Dendritic cell treated with granulocyte-macrophage colony-stimulating factor and Interleukin-4, amounts not matched to agents 40 ng/mL and 50 ng/mL, for 4 days (primary cell): ENCODE data around the gene AMBRA1.
"Not testable (repeated sequence)": the region's sequence is repeated elsewhere in the genome, so short reads cannot be mapped to it uniquely, and the experiment has no call there.

Experiments used
- H3K27ac Mint-ChIP-seq: one replicate; pipeline ENCODE4 v1.8.0; 2022; ENCODE audit warnings: mild to moderate bottlenecking, mixed read lengths
- H3K27me3 Mint-ChIP-seq: one replicate; pipeline ENCODE4 v1.8.0; 2022; ENCODE audit warnings: mild to moderate bottlenecking, mixed read lengths
- H3K36me3 Mint-ChIP-seq: one replicate; pipeline ENCODE4 v1.8.0; 2022; ENCODE audit warnings: low read depth, mixed read lengths
- H3K4me1 Mint-ChIP-seq: one replicate; pipeline ENCODE4 v1.8.0; 2022; ENCODE audit warnings: low read depth, mixed read lengths
- H3K4me3 Mint-ChIP-seq: one replicate; pipeline ENCODE4 v1.8.0; 2022; ENCODE audit warnings: mild to moderate bottlenecking, moderate library complexity, mixed read lengths
- H3K9me3 Mint-ChIP-seq: one replicate; pipeline ENCODE4 v1.8.0; 2022; ENCODE audit warnings: mixed read lengths
- intact Hi-C: fragments of 100-400 bp; cut with micrococcal nuclease; formaldehyde crosslinking; loops from one replicate; pipeline ENCODE4 v1.15.0; 2022

AMBRA1 gene

DNA sequence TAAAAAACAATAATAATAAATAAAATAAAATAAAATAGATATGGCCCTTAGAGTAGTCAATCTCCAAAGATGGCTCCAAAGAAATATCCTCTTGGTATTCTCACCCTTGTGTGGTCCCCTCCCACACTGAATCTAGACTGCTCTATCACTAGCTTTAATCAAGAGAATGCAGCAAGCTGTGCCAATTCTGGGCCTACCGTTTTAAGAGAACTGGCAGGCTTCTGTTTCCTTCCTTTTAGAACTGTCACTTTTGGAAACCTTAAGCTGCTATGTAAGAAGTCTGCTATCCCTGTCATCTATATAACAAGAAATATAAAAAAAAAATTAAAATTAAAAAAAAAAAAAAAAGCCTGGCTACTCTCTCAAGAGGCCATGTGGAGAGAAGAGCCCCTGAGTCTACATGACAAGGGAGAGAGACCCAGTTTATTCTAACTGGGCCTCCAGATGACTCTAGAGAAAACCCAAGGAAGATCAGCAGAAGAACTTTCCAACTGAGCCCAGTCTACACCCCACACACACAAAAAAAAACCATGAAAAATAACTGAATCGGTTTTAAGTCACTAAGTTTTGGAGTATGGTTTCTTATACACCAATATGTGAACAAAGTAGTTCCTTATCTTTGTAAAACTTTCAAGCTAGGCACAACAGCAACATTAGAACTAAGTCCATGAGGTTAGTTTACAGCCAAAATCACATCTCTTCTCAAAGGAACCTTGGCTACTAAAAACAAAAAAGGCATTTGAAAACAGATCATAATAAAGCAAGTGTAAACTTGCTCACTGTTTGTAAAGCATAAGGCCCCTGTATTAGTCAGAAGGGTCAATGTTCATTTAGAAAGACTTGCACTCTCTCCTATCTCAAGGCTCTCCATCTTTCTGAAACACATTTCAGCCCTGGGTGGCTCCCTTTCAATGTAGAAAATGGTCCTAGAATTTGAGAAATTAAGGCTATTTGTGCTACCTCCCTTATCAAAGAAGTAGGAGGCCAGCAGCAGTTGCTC lies 67.3 kb downstream of the AMBRA1 start:
- intact Hi-C loops: no loop called here
- Mint-ChIP-seq H3K4me1 (peaks cover 40% of the 10 kb centered on the region), H3K36me3 (peaks cover 7% of the 10 kb centered on the region), H3K27me3 (no peaks in the 10 kb centered on the region), H3K27ac (no peak overlapping the region), H3K4me3 (no peak overlapping the region), H3K9me3 (no peaks in the 10 kb centered on the region)

DNA sequence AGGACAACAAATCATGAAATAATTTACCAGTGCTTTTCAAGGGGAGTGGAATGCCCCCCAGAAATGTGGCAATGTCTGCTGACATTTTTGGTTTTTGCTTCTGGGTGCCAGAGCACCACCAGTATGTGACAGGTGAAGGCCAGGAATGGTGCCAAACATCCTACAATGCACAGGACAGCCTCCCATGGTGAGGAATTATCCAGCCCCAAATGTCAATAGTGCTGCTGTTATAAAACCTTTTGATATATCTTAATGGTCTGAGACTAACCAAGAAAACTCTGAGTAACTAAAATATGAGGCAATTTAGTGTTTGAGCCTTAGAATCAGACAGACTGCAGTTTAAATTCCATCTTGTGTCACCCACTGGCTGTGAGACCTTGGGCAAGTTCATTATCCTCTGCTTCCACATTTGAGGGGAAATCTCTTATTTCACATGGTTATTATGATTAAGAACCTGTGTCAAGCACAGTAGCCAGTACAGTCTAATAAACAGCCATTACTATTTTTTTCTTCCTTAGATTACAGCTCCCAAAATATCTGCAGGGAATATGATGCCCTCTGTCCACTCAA lies 69.5 kb downstream of the AMBRA1 start:
- Mint-ChIP-seq H3K27me3 (no peaks in the 10 kb centered on the region), H3K27ac (no peak overlapping the region), H3K9me3 (no peaks in the 10 kb centered on the region), H3K4me1 (peaks cover 49% of the 10 kb centered on the region), H3K36me3 (peaks cover 7% of the 10 kb centered on the region), H3K4me3 (no peak overlapping the region)
- intact Hi-C loops: no loop called here

DNA sequence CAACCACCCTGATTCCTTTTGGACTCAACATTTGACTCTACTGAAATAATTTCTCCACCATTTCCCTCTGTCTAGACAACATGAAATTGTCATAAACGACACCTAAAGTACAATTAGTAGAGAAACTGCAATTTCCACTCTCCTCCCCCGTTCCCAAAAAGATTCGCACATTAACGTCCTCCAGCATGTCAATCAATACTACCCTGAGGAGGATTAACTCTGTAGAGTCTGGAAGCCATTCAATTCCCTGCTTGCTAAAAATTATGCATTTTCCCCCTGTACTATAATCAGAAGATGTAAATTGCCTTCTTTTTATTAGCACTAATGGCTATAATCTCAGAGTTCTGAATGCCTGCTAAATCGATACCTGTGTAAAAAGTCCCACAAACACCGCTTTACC lies 70.5 kb downstream of the AMBRA1 start:
- Mint-ChIP-seq H3K4me3 (no peak overlapping the region), H3K27ac (no peak overlapping the region), H3K9me3 (no peaks in the 10 kb centered on the region), H3K27me3 (no peaks in the 10 kb centered on the region), H3K4me1 (peaks cover 43% of the 10 kb centered on the region), H3K36me3 (peaks cover 7% of the 10 kb centered on the region)
- intact Hi-C loops: no loop called here

DNA sequence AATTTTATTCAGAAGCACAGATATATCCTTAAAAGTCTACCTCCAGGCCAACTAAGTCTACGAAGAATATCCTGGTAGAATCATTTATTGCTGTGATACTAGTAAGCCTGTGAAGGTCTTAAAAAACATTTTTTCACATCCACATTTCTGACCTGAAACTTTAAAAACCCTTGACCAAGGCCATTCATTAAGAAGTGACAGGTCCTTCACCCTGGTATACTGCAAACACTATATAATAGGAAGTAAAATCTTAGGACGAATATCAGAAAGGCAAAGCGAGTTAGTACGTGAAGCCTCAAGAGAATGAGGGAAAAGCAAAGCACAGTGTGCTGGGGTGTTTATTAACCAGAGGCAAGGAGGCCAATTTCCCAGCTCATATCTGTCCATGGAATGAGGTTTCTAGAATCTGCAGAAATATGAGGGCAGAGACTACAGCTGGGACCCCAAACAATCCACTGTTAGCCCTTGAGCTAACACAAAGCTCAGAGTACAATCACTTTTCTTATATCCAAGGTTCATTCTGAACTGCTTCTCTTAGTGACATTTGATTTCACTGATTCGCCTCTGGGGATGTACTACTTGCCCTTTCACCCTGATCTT lies 71.0 kb downstream of the AMBRA1 start:
- no peak overlapping the region for H3K4me3 Mint-ChIP-seq
- intact Hi-C loops: no loop called here
- H3K36me3 Mint-ChIP-seq: peaks cover 7% of the 10 kb centered on the region
- peaks cover 40% of the 10 kb centered on the region for H3K4me1 Mint-ChIP-seq
- no peak overlapping the region for H3K27ac Mint-ChIP-seq
- no peaks in the 10 kb centered on the region for H3K27me3 Mint-ChIP-seq
- H3K9me3 Mint-ChIP-seq: no peaks in the 10 kb centered on the region

DNA sequence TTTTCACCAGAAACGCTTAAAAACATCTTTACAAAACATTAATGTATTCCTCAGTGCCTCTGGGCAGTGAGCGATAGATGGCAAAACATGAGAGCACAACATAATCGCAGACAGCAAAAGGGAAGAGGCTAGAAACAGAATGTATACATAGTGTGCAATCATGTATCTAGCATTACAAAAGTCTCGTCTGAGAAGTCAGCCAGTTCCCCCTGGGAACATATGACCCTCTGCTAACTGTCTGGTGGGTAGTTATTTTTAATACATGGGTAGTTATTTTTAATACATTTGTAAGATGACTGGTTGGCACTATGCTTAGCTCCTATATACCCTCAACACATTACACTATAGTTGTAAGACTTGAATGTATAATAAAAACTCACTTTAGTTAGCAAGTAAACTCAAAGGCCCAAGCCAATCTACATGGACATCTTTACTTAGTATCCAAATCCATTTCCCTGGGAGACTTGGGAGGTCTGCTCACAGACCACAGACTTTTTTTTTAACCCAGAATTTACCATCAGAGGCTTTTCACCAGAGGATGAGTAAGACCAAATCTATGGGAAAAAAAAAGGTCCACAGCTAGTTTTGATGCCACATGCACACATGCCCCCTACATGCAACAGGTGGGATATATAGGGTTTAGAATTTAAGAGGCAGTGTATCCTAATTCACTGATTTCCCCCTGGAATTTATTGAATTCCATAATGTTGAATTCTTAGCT lies 71.7 kb downstream of the AMBRA1 start:
- Mint-ChIP-seq H3K36me3 (peaks cover 7% of the 10 kb centered on the region), H3K27ac (no peak overlapping the region), H3K4me1 (peaks cover 36% of the 10 kb centered on the region), H3K27me3 (no peaks in the 10 kb centered on the region), H3K4me3 (no peak overlapping the region), H3K9me3 (no peaks in the 10 kb centered on the region)
- intact Hi-C loops: no loop called here

DNA sequence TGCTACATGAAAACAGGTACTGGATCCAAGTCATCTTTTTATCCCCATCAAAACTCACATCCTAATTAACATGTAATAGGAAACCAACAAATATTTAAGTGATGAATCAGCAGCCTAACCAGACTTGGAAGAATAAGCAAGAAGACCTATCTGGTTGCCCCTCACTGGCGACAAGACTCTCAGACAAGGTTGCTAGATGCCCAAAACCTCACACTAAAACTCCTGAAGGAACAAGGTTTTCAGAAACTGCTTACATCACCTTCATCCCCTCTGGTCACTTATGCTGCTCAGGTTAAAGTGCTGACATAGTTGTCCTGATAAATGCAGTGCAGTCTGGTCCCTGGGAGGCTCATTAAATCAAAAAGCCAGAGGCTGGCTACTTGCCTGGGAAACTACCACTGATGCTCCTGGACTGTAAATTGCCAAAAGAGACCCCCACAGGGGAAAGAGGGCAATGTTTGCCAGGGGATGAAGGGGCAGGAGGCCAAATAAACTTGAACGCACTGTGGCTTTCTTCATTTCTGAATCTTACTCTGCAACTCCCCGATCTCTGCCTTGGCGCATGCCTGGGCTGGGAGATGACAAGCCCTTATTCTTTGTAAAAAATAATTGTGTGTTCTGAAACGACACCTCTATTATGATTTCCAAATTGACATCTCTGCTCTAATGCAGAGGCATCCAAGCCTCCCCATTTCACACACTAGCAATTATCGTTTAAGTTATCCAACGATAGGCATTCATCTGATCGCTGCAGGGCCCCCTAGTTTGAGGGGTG lies 72.7 kb downstream of the AMBRA1 start:
- intact Hi-C loops: no loop called here
- Mint-ChIP-seq H3K36me3 (peaks cover 7% of the 10 kb centered on the region), H3K27me3 (no peaks in the 10 kb centered on the region), H3K4me1 (peaks cover 36% of the 10 kb centered on the region), H3K9me3 (no peaks in the 10 kb centered on the region), H3K4me3 (no peak overlapping the region), H3K27ac (peak overlapping the region; percentile 50)

DNA sequence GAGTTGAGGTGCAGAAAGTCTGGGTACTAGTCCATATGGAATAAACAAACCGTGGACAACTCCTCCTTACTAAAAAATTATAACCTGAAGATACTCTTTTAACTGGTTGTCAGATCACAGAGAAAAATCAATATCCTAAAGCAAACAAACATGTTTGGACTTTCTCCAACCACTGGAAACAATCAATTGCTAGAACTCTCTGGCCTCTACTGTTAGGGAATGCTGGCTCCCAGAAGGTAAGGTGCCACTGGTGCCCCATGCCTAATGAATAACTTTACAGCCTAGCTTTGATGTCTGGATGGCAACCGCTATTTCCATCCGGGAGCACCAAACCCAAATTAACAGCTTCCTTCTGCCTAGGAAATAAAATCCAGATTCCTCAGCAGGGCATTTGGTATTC lies 74.5 kb downstream of the AMBRA1 start:
- H3K9me3 Mint-ChIP-seq: no peaks in the 10 kb centered on the region
- H3K4me1 Mint-ChIP-seq: peaks cover 46% of the 10 kb centered on the region
- no peak overlapping the region for H3K27ac Mint-ChIP-seq
- no peaks in the 10 kb centered on the region for H3K27me3 Mint-ChIP-seq
- intact Hi-C loops: no loop called here
- H3K36me3 Mint-ChIP-seq: no peaks in the 10 kb centered on the region
- no peak overlapping the region for H3K4me3 Mint-ChIP-seq

DNA sequence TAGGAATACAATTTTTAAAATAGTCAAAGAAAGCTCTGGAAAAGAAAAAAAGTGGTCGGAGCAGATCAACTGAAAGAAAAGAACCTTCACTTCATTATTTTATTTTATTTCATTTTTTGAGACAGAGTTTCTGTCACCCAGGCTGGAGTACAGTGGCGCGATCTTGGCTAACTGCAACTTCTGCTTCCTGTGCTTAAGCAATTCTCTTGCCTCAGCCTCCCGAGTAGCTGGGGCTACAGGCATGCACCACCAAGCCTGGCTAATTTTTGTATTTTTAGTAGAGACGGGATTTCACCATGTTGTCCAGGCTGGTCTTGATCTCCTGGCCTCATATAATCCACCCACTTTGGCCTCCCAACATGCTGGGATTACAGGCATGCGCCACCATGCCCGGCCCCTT lies 74.9 kb downstream of the AMBRA1 start:
- intact Hi-C loops, H3K4me3 Mint-ChIP-seq, H3K27me3 Mint-ChIP-seq, H3K9me3 Mint-ChIP-seq, H3K36me3 Mint-ChIP-seq, H3K27ac Mint-ChIP-seq: not testable (repeated sequence)
- H3K4me1 Mint-ChIP-seq: peaks cover 50% of the 10 kb centered on the region

DNA sequence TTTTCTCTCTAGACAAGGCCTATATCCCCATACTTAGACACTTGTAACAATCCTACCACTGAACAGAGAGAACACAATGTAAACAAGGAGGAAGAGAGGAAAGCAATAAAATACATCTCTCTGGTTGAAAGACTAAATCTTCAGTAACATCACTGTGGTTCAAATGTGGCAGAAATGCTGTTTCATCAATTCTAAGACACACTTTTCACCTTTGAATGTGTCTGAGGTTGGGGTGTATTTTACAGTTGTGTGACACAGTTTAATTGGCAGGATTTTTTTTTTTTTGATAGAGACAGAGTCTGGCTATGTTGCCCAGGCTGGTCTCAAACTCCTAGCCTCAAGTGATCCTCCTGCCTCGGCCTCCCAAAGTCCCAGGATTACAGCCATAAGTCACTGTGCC lies 79.5 kb downstream of the AMBRA1 start:
- no peak overlapping the region for H3K4me3 Mint-ChIP-seq
- no peaks in the 10 kb centered on the region for H3K27me3 Mint-ChIP-seq
- no peaks in the 10 kb centered on the region for H3K9me3 Mint-ChIP-seq
- H3K27ac Mint-ChIP-seq: peak overlapping the region; percentile 83
- peaks cover 27% of the 10 kb centered on the region for H3K4me1 Mint-ChIP-seq
- intact Hi-C loops: no loop called here
- H3K36me3 Mint-ChIP-seq: peaks cover 15% of the 10 kb centered on the region

DNA sequence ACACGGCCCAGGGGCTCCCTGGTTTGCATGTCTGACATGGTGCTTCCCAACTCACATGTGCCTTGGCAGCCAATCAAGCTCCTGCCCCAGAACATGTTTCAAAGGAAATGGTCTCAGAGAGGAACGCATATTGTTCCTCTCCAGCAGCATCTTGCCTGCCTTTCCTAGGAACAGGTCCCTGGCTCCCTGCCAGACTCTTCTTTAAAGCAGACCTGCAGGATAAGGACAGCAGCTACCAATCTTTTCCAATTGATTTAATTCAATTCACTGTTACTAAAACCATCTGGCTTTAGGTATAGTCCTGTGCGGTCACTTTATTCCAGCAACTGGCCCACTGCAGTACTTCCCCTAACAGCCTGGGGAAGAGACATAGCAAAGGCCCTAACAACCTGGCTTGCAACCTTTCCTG lies 79.9 kb downstream of the AMBRA1 start:
- no peak overlapping the region for H3K4me3 Mint-ChIP-seq
- H3K9me3 Mint-ChIP-seq: no peaks in the 10 kb centered on the region
- H3K27ac Mint-ChIP-seq: peak overlapping the region; percentile 83
- peaks cover 16% of the 10 kb centered on the region for H3K36me3 Mint-ChIP-seq
- intact Hi-C loops: no loop called here
- H3K27me3 Mint-ChIP-seq: no peaks in the 10 kb centered on the region
- peaks cover 22% of the 10 kb centered on the region for H3K4me1 Mint-ChIP-seq

DNA sequence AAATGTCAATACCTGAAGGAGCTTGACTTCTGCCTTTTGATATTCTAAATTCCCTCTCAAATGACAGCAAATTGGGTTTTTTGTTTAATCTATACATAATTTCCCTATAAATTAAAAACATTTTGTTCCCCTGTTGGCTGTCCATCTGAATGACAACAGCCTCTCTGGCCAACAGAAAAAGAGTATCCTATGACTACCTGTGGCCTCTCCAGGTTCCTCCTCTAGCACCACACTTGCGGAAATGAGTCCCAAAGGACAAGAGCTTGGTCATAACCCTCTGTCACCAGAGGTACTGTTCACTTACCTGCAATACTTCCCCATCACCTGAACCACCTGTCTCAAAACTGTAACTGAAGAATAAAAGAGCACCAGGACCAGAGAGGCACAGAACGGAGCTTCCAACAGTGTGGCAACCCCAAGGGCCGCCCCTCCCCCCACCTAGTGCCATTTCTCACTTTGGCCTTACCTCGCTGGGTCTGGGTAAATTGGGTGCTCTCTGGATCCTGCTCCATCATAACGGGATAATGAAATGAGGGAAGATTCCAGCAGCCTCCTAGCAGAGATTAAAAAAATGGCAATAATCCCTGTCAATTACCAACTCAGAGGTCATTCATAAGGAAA lies 81.5 kb downstream of the AMBRA1 start:
- Mint-ChIP-seq H3K27me3 (no peaks in the 10 kb centered on the region), H3K27ac (peak overlapping the region; percentile 35), H3K4me3 (no peak overlapping the region), H3K36me3 (peaks cover 32% of the 10 kb centered on the region), H3K4me1 (peaks cover 22% of the 10 kb centered on the region), H3K9me3 (no peaks in the 10 kb centered on the region)
- intact Hi-C loops: no loop called here

DNA sequence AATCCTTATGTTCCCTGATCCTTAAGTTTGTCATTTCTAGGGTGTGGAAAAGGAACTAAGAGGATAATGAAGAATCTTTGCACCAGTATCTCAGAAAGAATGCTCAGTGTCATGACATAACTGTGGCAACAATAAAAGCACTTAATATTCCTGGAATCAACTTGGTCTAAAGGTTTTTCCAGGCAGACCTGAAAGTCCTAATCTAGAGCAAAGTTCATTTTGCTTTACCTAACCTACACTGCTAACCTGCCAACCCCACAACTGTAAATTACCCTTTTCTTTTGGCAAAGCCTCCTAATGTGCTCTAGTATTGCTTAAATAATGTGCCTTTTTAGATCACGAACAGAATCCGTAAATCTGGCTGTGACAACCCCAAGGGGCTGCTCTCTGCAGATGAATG lies 82.5 kb downstream of the AMBRA1 start:
- Mint-ChIP-seq H3K36me3 (peaks cover 42% of the 10 kb centered on the region), H3K27me3 (no peaks in the 10 kb centered on the region), H3K4me1 (peaks cover 22% of the 10 kb centered on the region), H3K4me3 (no peak overlapping the region), H3K9me3 (no peaks in the 10 kb centered on the region), H3K27ac (peak overlapping the region; percentile 35)
- intact Hi-C loops: no loop called here

DNA sequence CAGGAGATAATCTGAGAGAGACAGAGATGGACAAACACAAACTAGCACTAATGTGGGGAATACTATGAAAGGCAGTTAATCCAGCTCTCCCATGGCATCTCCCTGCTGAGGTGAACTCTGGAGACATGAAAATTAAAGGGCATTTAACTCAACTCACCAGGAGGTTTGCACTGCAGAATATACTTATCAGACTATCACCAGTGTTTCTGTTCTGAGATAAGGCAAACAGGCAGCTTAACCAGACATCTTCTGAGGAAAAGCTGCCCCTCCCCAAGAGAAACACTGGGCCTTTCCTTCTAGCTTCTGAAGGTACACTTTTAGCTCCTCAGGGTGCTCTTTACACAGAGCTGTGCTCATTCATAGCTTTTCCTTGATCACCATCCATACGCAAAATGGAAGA lies 85.5 kb downstream of the AMBRA1 start:
- Mint-ChIP-seq H3K27ac (no peak overlapping the region), H3K4me1 (peaks cover 5% of the 10 kb centered on the region)

More for the DNA sequence above, 85.5 kb downstream of the AMBRA1 start:
- Mint-ChIP-seq H3K9me3 (no peaks in the 10 kb centered on the region), H3K4me3 (no peak overlapping the region), H3K27me3 (no peaks in the 10 kb centered on the region), H3K36me3 (peaks cover 65% of the 10 kb centered on the region)
- intact Hi-C loops: no loop called here
